ENCODE results near the gene HSF5.
"Not testable (repeated sequence)": the region's sequence is repeated elsewhere in the genome, so short reads cannot be mapped to it uniquely, and the experiment has no call there.

HSF5 gene

DNA sequence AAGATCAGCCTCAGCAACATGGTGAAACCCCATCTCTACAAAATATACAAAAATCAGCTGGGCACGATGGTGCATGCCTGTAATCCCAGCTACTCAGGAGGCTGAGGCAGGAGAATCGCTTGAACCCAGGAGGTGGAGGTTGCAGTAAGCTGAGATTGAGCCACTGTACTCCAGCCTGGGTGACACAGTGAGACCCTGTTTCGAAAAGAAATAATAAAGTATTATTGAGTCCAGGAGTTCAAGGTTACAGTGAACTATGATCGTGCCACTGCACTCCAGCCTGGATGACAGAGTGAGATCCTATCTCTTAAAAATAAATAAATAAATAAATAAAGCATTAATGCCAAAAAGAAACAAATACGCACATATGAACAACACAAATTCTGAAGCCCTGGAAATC is 6.4 kb downstream of the HSF5 start:
- H3K27me3 Mint-ChIP-seq; H3K36me3 Mint-ChIP-seq (ENCODE audit: low read depth); intact Hi-C loops (cut with micrococcal nuclease); H3K27ac Mint-ChIP-seq; H3K9me3 Mint-ChIP-seq; H3K4me1 Mint-ChIP-seq (ENCODE audit: low read depth); H3K4me3 Mint-ChIP-seq: not testable (repeated sequence)

DNA sequence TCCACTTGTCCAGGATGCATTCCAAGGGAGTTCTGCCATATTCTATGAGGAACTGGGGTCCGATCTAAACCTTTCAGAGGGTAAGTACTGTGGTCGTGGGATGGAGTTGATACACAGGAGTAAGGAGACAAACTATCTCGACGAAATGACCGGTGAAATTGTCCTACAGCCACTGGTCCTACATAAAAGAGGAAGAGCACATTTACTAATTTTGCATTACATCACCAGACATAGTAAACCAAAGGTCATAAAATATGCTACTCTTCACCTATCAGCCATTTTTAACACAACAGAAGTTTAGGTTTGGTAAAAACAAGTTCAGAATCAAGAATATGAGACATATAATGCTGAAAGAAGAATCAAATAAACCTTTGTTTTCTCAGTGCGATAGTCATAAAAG is 8.1 kb downstream of the HSF5 start:
- H3K4me1 Mint-ChIP-seq (ENCODE audit: low read depth) = peaks cover 6% of the 10 kb centered on the region
- no peak overlapping the region for H3K4me3 Mint-ChIP-seq
- H3K9me3 Mint-ChIP-seq = no peaks in the 10 kb centered on the region
- intact Hi-C loops (cut with micrococcal nuclease) = no loop called here
- H3K27ac Mint-ChIP-seq = no peak overlapping the region
- no peaks in the 10 kb centered on the region for H3K36me3 Mint-ChIP-seq (ENCODE audit: low read depth)
- peaks cover 3% of the 10 kb centered on the region for H3K27me3 Mint-ChIP-seq

DNA sequence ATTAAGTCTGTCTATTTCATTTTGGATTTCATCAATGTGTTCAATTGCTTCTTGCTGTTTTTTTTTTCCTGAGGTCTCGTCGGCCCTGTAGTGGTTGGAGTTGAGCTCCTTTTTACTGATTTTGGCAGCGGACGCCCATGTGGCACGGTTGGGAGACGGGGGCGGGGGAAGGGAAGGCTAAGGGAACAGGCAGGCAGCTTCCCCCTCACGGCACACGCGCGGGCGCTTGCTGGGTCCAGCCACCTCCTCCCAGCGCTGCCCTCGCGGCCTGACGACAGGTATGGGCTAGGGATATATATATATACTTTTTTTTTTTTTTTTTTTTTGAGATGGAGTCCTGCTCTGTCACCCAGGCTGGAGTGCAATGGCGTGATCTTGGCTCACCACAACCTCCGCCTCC is 11.4 kb downstream of the HSF5 start:
- peaks cover 6% of the 10 kb centered on the region for H3K4me1 Mint-ChIP-seq (ENCODE audit: low read depth)
- intact Hi-C loops (cut with micrococcal nuclease) = no loop called here
- no peaks in the 10 kb centered on the region for H3K9me3 Mint-ChIP-seq
- H3K36me3 Mint-ChIP-seq (ENCODE audit: low read depth) = no peaks in the 10 kb centered on the region
- H3K4me3 Mint-ChIP-seq = no peak overlapping the region
- H3K27me3 Mint-ChIP-seq = peaks cover 7% of the 10 kb centered on the region
- H3K27ac Mint-ChIP-seq = no peak overlapping the region

DNA sequence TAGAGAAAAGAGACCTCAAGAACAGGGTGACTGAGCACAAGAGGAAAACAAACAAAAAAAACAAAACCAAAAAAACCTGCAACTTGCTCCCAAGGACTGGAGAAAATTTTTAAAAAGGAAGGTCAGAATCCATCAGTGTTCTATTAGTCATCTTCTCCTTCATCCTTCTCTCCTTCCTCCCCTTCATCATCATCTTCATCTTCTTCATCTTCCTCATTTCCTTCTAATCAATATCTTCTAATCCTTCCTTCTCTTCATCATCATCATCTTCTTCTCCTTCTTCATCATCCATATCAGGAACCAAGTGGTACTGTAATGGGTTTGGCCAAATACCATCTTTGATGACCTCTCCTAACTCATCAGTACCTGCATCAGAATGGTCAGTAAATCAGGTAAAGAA is 12.2 kb downstream of the HSF5 start:
- intact Hi-C loops (cut with micrococcal nuclease) = no loop called here
- no peaks in the 10 kb centered on the region for H3K9me3 Mint-ChIP-seq
- H3K27me3 Mint-ChIP-seq = peaks cover 7% of the 10 kb centered on the region
- H3K4me3 Mint-ChIP-seq = no peak overlapping the region
- H3K27ac Mint-ChIP-seq = no peak overlapping the region
- no peaks in the 10 kb centered on the region for H3K36me3 Mint-ChIP-seq (ENCODE audit: low read depth)
- peaks cover 6% of the 10 kb centered on the region for H3K4me1 Mint-ChIP-seq (ENCODE audit: low read depth)

- intact Hi-C loops (cut with micrococcal nuclease) = no loop called here
- H3K4me1 Mint-ChIP-seq (ENCODE audit: low read depth) = no peaks in the 10 kb centered on the region
- peaks cover 6% of the 10 kb centered on the region for H3K27me3 Mint-ChIP-seq
- H3K36me3 Mint-ChIP-seq (ENCODE audit: low read depth) = no peaks in the 10 kb centered on the region
- H3K9me3 Mint-ChIP-seq = no peaks in the 10 kb centered on the region
- H3K27ac Mint-ChIP-seq = no peak overlapping the region
- no peak overlapping the region for H3K4me3 Mint-ChIP-seq
Observed at GRCh38 chr17:58470356-58470755, 17.9 kb downstream of the HSF5 start.

DNA sequence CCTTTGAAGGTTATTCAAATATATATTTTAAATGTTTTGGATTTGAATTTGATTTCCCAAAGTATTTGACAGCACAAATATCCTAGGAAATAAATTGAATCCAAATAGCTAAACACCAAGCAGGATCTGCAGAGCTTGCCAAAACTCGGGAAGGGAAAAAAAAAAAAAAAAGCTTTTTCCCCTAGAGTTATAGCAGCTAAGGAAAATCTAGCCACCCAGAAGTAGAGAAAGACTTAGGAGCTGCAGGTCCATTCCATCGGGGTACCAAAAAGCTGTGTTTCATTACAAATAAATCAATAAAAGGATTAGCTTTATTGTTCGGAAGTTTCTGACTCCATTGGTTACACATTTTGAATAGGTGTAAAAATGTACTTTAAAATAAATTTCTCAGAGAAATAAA is 19.3 kb downstream of the HSF5 start:
- Mint-ChIP-seq H3K27me3 (peaks cover 8% of the 10 kb centered on the region), H3K4me3 (no peak overlapping the region), H3K4me1 (ENCODE audit: low read depth) (no peaks in the 10 kb centered on the region), H3K27ac (no peak overlapping the region), H3K9me3 (no peaks in the 10 kb centered on the region), H3K36me3 (ENCODE audit: low read depth) (no peaks in the 10 kb centered on the region)
- intact Hi-C loops (cut with micrococcal nuclease) = no loop called here

GRCh38 chr17:58455491-58455890 is 32.7 kb downstream of the HSF5 start:
- H3K4me1 Mint-ChIP-seq (ENCODE audit: low read depth) = no peaks in the 10 kb centered on the region
- H3K4me3 Mint-ChIP-seq = no peak overlapping the region
- intact Hi-C loops (cut with micrococcal nuclease) = no loop called here
- H3K9me3 Mint-ChIP-seq = no peaks in the 10 kb centered on the region
- H3K27me3 Mint-ChIP-seq = peaks cover 11% of the 10 kb centered on the region
- no peak overlapping the region for H3K27ac Mint-ChIP-seq
- no peaks in the 10 kb centered on the region for H3K36me3 Mint-ChIP-seq (ENCODE audit: low read depth)

GRCh38 chr17:58452738-58453137 is 35.5 kb downstream of the HSF5 start:
- Mint-ChIP-seq H3K27me3 (peaks cover 11% of the 10 kb centered on the region), H3K36me3 (ENCODE audit: low read depth) (no peaks in the 10 kb centered on the region), H3K9me3 (no peaks in the 10 kb centered on the region), H3K27ac (no peak overlapping the region), H3K4me3 (no peak overlapping the region), H3K4me1 (ENCODE audit: low read depth) (no peaks in the 10 kb centered on the region)
- intact Hi-C loops (cut with micrococcal nuclease) = no loop called here

- no peak overlapping the region for H3K27ac Mint-ChIP-seq
- no peaks in the 10 kb centered on the region for H3K4me1 Mint-ChIP-seq (ENCODE audit: low read depth)
- intact Hi-C loops (cut with micrococcal nuclease) = loop anchor here (1.0 kb wide), 2 partner anchors 130 to 247 kb away; no protein-coding TSS in a partner anchor
- H3K9me3 Mint-ChIP-seq = no peaks in the 10 kb centered on the region
- H3K27me3 Mint-ChIP-seq = peaks cover 27% of the 10 kb centered on the region
- no peak overlapping the region for H3K4me3 Mint-ChIP-seq
- no peaks in the 10 kb centered on the region for H3K36me3 Mint-ChIP-seq (ENCODE audit: low read depth)
Observed at GRCh38 chr17:58447039-58447975, 40.9 kb downstream of the HSF5 start.

- H3K4me3 Mint-ChIP-seq = no peak overlapping the region
- H3K4me1 Mint-ChIP-seq (ENCODE audit: low read depth) = no peaks in the 10 kb centered on the region
- H3K9me3 Mint-ChIP-seq = no peaks in the 10 kb centered on the region
- H3K36me3 Mint-ChIP-seq (ENCODE audit: low read depth) = no peaks in the 10 kb centered on the region
- intact Hi-C loops (cut with micrococcal nuclease) = no loop called here
- no peak overlapping the region for H3K27ac Mint-ChIP-seq
- peaks cover 30% of the 10 kb centered on the region for H3K27me3 Mint-ChIP-seq
Observed at GRCh38 chr17:58446086-58446485, 42.1 kb downstream of the HSF5 start.

DNA sequence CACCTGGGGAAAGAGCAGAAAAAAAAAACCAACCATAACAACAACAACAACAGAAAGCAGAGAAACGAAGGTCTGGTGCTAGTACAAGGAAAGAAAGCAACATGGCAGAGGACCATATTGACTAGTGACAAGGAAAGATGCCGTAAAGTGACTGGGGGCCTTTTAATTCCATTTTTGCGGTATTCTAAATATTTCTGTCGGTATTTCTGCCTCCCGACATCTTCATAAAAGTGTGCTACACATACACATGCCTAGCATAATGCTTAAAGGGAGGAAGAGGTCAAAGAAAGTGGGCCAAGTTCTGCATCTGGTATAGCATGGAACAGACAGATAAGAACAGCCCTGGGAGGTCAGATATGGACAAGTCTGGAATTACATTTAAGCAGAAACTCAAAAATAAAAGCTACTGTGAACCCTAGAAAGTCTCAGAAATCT is 51.4 kb downstream of the HSF5 start:
- Mint-ChIP-seq H3K9me3 (no peaks in the 10 kb centered on the region), H3K4me1 (ENCODE audit: low read depth) (no peaks in the 10 kb centered on the region), H3K27me3 (peaks cover 23% of the 10 kb centered on the region), H3K4me3 (no peak overlapping the region), H3K27ac (no peak overlapping the region), H3K36me3 (ENCODE audit: low read depth) (no peaks in the 10 kb centered on the region)
- intact Hi-C loops (cut with micrococcal nuclease) = no loop called here

DNA sequence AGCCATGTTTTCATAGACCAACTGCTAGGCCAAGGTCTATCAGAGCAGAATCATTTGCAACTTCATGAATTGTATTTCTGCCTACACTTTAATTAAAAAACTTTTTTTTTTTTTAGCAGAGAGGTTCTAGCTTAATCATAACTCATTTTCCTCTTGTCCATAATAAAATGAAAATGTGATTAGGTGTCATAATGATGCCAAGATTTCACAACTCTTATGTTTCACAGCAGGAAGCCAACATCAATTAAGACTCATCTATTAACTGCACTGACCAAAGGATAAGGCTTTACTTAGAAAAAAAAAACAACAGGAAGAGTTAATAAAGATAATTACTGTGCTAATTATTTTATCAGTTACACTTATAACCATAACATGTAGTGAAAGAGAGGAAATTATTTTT is 52.0 kb downstream of the HSF5 start:
- Mint-ChIP-seq H3K27ac (no peak overlapping the region), H3K4me1 (ENCODE audit: low read depth) (no peaks in the 10 kb centered on the region), H3K4me3 (no peak overlapping the region), H3K9me3 (no peaks in the 10 kb centered on the region), H3K36me3 (ENCODE audit: low read depth) (no peaks in the 10 kb centered on the region), H3K27me3 (peaks cover 20% of the 10 kb centered on the region)
- intact Hi-C loops (cut with micrococcal nuclease) = no loop called here

GRCh38 chr17:58432806-58433573 is 55.2 kb downstream of the HSF5 start:
- Mint-ChIP-seq H3K27me3 (peaks cover 8% of the 10 kb centered on the region), H3K9me3 (no peaks in the 10 kb centered on the region), H3K4me3 (no peak overlapping the region), H3K36me3 (ENCODE audit: low read depth) (no peaks in the 10 kb centered on the region), H3K4me1 (ENCODE audit: low read depth) (no peaks in the 10 kb centered on the region), H3K27ac (no peak overlapping the region)
- intact Hi-C loops (cut with micrococcal nuclease) = no loop called here

- H3K36me3 Mint-ChIP-seq (ENCODE audit: low read depth) = no peaks in the 10 kb centered on the region
- no peaks in the 10 kb centered on the region for H3K9me3 Mint-ChIP-seq
- H3K4me3 Mint-ChIP-seq = no peak overlapping the region
- H3K27ac Mint-ChIP-seq = no peak overlapping the region
- H3K27me3 Mint-ChIP-seq = peaks cover 4% of the 10 kb centered on the region
- intact Hi-C loops (cut with micrococcal nuclease) = no loop called here
- no peaks in the 10 kb centered on the region for H3K4me1 Mint-ChIP-seq (ENCODE audit: low read depth)
Observed at GRCh38 chr17:58427807-58428206, 60.4 kb downstream of the HSF5 start.
